ENCODE measurements around the gene TMEM259. TPM values are rescaled to one million over a fixed set of nuclear protein-coding genes. Genes with fewer than 3 reads are reported as not detected.

Gene TMEM259
- total and polyA plus RNA-seq, 8 donors: 59.7 to 536 (median 238) TPM

DNA sequence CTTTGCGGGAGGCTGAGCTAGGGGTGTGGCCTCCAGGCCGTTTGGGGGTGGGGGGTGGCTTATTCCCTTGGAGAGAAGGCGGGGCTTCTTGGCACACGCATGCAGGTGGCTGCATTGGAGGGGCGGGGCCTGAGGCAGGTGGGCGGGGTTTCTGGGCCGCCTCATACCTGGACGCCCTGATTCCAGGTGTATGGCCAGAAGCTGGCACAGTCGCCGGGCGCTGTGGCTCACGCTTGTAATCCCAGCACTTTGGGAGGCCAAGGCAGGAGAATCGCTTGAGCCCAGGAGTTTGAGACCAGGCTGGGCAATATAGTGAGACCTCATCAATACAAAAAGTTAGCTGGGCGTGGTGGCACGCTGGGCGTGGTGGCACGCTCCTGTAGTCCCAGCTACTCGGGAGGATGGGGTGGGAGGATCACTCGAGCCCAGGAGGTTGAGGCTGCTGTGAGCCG, 26.8 kb upstream of the TMEM259 start:
- peak in 1 of 2 donors; percentile 20 for DNase-seq
- intact Hi-C loops (cut with DNase I; ENCODE audit: low total_unique reads): loop anchor here (10.0 kb wide), 1 partner anchor 47 kb away; the partner anchor contains the start of gene POLR2E
- Histone ChIP-seq H3K9me3 (no peaks in the 10 kb centered on the region), H3K4me3 (no peak overlapping the region), H3K27me3 (peaks cover 0 to 3% (median 0%) of the 10 kb centered on the region in 3 donors), H3K4me1 (peaks cover 0 to 12% (median 4%) of the 10 kb centered on the region in 4 donors), H3K27ac (no peak overlapping the region), H3K36me3 (peaks cover 0 to 26% (median 0%) of the 10 kb centered on the region in 4 donors)
- no peak for TF ChIP-seq POLR2AphosphoS5 (IDR thresholded peaks at IDR 0.05)
- TF ChIP-seq EP300 (IDR thresholded peaks at IDR 0.05): no peak
- no peak for TF ChIP-seq POLR2A (IDR thresholded peaks at IDR 0.05)
- TF ChIP-seq, protein P1, sequence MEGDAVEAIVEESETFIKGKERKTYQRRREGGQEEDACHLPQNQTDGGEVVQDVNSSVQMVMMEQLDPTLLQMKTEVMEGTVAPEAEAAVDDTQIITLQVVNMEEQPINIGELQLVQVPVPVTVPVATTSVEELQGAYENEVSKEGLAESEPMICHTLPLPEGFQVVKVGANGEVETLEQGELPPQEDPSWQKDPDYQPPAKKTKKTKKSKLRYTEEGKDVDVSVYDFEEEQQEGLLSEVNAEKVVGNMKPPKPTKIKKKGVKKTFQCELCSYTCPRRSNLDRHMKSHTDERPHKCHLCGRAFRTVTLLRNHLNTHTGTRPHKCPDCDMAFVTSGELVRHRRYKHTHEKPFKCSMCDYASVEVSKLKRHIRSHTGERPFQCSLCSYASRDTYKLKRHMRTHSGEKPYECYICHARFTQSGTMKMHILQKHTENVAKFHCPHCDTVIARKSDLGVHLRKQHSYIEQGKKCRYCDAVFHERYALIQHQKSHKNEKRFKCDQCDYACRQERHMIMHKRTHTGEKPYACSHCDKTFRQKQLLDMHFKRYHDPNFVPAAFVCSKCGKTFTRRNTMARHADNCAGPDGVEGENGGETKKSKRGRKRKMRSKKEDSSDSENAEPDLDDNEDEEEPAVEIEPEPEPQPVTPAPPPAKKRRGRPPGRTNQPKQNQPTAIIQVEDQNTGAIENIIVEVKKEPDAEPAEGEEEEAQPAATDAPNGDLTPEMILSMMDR (IDR thresholded peaks at IDR 0.05): no peak
- 81 to 89% (median 84%) methylated on average over 12 to 20 of the region's 20 CpGs for WGBS, 5 donors

DNA sequence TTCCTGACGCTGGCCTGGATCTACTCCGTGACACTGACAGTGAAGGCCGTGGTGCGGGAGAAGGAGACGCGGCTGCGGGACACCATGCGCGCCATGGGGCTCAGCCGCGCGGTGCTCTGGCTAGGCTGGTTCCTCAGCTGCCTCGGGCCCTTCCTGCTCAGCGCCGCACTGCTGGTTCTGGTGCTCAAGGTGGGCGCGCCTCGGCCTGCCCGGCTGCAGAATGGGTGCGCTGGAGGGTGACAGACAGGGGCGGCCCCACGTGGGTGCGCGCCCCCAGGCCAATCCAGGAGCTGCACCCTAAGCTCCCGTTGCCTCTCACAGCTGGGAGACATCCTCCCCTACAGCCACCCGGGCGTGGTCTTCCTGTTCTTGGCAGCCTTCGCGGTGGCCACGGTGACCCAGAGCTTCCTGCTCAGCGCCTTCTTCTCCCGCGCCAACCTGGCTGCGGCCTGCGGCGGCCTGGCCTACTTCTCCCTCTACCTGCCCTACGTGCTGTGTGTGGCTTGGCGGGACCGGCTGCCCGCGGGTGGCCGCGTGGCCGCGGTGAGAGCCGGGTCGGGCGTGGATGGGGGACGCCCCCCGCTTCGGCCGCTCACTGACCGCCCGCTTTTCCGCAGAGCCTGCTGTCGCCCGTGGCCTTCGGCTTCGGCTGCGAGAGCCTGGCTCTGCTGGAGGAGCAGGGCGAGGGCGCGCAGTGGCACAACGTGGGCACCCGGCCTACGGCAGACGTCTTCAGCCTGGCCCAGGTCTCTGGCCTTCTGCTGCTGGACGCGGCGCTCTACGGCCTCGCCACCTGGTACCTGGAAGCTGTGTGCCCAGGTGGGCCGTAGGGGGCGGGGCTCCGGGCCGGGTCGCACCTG, 26.1 kb upstream of the TMEM259 start:
- Histone ChIP-seq H3K27ac (no peak overlapping the region), H3K27me3 (peaks cover 0 to 8% (median 0%) of the 10 kb centered on the region in 3 donors), H3K9me3 (no peaks in the 10 kb centered on the region), H3K4me1 (peaks cover 0 to 18% (median 10%) of the 10 kb centered on the region in 4 donors), H3K36me3 (peaks cover 0 to 27% (median 0%) of the 10 kb centered on the region in 4 donors), H3K4me3 (no peak overlapping the region)
- WGBS, 5 donors: 82 to 92% (median 92%) methylated on average over 48 to 77 of the region's 77 CpGs
- intact Hi-C loops (cut with DNase I; ENCODE audit: low total_unique reads): loop anchor here (10.0 kb wide), 1 partner anchor 48 kb away; the partner anchor contains the start of gene POLR2E
- DNase-seq: peak in 1 of 2 donors; percentile 13
- TF ChIP-seq POLR2AphosphoS5 (IDR thresholded peaks at IDR 0.05): no peak
- TF ChIP-seq, protein P1 (IDR thresholded peaks at IDR 0.05): no peak
- no peak for TF ChIP-seq POLR2A (IDR thresholded peaks at IDR 0.05)
- TF ChIP-seq EP300 (IDR thresholded peaks at IDR 0.05): no peak

DNA sequence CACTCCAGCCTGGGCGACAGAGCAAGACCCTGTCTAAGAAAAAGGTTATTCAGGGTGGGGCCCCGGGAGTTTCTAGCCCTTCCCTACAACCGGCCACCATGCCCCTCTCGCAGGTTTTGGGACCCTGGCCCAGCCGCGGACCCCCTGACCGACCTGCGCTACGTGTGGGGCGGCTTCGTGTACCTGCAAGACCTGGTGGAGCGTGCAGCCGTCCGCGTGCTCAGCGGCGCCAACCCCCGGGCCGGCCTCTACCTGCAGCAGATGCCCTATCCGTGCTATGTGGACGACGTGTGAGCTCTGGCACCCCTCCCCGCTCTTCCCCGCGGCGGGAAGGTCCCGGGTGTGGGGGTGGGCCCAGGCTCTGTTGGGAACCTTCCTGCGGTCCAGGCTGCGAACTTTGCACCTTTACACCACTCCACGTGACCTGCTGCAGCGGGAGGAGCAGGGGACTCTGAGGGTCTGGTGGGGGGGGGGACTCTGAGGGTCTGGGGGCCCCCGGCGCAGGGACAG, 25.2 kb upstream of the TMEM259 start:
- no peak overlapping the region for H3K4me3 ChIP-seq
- no peak overlapping the region for H3K27ac ChIP-seq
- H3K27me3 ChIP-seq: peaks cover 0 to 17% (median 0%) of the 10 kb centered on the region in 3 donors
- no peaks in the 10 kb centered on the region for H3K9me3 ChIP-seq
- peaks cover 7 to 27% (median 19%) of the 10 kb centered on the region in 4 donors for H3K4me1 ChIP-seq
- intact Hi-C loops (cut with DNase I; ENCODE audit: low total_unique reads): loop anchor here (10.0 kb wide), 1 partner anchor 49 kb away; the partner anchor contains the start of gene POLR2E
- DNase-seq: no peak
- peaks cover 0 to 27% (median 0%) of the 10 kb centered on the region in 4 donors for H3K36me3 ChIP-seq
- 88 to 95% (median 95%) methylated on average over 33 of the region's 33 CpGs for WGBS, 5 donors
- TF ChIP-seq EP300 (IDR thresholded peaks at IDR 0.05) (no peak), POLR2AphosphoS5 (IDR thresholded peaks at IDR 0.05) (no peak), POLR2A (IDR thresholded peaks at IDR 0.05) (no peak)
- TF ChIP-seq, protein P1 (IDR thresholded peaks at IDR 0.05): no peak

DNA sequence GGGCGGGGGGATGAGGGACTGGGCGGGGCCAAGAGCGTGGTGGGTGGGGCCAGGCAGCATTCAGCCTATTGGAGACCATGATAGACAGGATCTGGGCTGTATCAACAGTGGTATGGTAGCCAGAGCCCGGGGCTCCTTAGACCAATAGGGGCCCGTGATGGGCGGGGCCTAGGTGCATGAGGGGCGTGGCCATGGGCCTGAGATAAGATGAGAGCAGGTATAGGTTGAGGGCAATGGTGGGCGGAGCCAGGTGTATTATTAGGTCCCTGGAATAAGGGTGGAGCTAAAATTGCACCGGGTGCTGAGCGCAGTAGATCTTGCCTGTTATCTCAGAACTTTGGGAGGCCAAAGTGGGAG, 24.3 kb upstream of the TMEM259 start:
- peaks cover 0 to 27% (median 0%) of the 10 kb centered on the region in 4 donors for H3K36me3 ChIP-seq
- intact Hi-C loops (cut with DNase I; ENCODE audit: low total_unique reads): loop anchor here (10.0 kb wide), 1 partner anchor 50 kb away; the partner anchor contains the start of gene POLR2E
- peak; percentile 25 to 45 for DNase-seq
- no peak overlapping the region for H3K27ac ChIP-seq
- peaks cover 17 to 37% (median 29%) of the 10 kb centered on the region in 4 donors for H3K4me1 ChIP-seq
- H3K4me3 ChIP-seq: no peak overlapping the region
- TF ChIP-seq, protein P1 (IDR thresholded peaks at IDR 0.05): no peak
- TF ChIP-seq POLR2AphosphoS5 (IDR thresholded peaks at IDR 0.05) (no peak), POLR2A (IDR thresholded peaks at IDR 0.05) (no peak), EP300 (IDR thresholded peaks at IDR 0.05) (no peak)
- H3K9me3 ChIP-seq: no peaks in the 10 kb centered on the region
- peaks cover 0 to 18% (median 0%) of the 10 kb centered on the region in 3 donors for H3K27me3 ChIP-seq
- 53 to 81% (median 70%) methylated on average over 7 to 10 of the region's 10 CpGs for WGBS, 5 donors
